OCI-LY7 (cell line): Measurements from ENCODE around the gene B3GALT5.

ENCODE experiments used
- EZH2phosphoT487 ChIP-seq: fragments of 200-600 bp; sonication (generic); IDR thresholded peaks from 2 replicates; pipeline ENCODE4 v1.6.1; 2018; ENCODE audit warnings: low read depth, borderline replicate concordance, mild to moderate bottlenecking, mixed run types, antibody characterized with exemption, low read length, moderate library complexity, mixed read lengths
- TF ChIP-seq, protein P1 (sequence below): fragments of 200-600 bp; sonication (generic); conservative IDR thresholded peaks from 2 replicates; pipeline ENCODE4 v1.5.1; 2014; ENCODE audit warnings: mild to moderate bottlenecking, antibody characterized with exemption, low read length, moderate library complexity, mixed read lengths

- TF ChIP-seq, protein P1, sequence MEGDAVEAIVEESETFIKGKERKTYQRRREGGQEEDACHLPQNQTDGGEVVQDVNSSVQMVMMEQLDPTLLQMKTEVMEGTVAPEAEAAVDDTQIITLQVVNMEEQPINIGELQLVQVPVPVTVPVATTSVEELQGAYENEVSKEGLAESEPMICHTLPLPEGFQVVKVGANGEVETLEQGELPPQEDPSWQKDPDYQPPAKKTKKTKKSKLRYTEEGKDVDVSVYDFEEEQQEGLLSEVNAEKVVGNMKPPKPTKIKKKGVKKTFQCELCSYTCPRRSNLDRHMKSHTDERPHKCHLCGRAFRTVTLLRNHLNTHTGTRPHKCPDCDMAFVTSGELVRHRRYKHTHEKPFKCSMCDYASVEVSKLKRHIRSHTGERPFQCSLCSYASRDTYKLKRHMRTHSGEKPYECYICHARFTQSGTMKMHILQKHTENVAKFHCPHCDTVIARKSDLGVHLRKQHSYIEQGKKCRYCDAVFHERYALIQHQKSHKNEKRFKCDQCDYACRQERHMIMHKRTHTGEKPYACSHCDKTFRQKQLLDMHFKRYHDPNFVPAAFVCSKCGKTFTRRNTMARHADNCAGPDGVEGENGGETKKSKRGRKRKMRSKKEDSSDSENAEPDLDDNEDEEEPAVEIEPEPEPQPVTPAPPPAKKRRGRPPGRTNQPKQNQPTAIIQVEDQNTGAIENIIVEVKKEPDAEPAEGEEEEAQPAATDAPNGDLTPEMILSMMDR, result no peak
- no peak for TF ChIP-seq EZH2phosphoT487
These were observed 83.5 kb downstream of the B3GALT5 start for GRCh38 chr21:39696196-39696595.
